Activated CD8-positive, alpha-beta memory T cell treated with anti-CD3 and anti-CD28 coated beads, Interleukin-2, amount 50 U/mL, for 1 hour (primary cell): ENCODE results near the gene TOM1L2.
"Not testable (repeated sequence)": the region's sequence is repeated elsewhere in the genome, so short reads cannot be mapped to it uniquely, and the experiment has no call there.

Experiments used
- DNase-seq: peaks from one replicate; pipeline ENCODE4 v3.0.0-alpha.2; 2020; ENCODE audit errors: extremely low read depth

Gene TOM1L2

DNA sequence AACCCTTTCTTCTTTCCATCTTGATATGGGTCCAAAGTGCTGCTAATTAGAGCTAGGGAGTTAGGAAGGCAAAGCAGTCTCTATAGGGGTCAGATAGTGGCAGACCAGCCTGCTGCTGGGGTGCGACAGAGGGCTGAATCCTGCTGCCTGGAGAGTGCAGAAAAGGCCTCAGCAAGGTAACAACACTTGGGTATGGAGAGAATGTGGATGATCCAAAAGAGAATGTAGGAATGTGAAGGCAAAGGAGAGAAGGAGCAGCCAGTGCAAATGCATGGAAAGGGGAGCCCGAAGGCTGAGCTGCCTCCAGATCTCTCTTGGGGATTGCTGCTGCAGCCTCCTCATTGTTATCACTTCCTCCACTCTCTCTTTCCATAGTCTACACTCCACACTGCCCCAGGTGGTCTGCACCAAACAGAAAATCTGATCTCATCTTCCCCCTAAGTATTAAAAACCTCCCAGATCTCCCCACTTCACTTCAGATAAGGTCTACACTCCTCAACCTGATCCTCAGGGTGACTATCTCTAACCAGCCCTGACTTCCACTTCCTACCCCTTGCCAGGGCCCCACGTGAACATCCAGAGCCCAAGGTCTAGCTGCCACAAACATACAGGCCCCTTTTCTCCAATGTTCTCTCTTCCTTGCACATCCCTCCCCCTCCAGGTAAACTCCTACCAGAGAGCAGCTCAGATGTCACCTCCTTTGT, 28.8 kb downstream of the TOM1L2 start:
- no peak for DNase-seq

DNA sequence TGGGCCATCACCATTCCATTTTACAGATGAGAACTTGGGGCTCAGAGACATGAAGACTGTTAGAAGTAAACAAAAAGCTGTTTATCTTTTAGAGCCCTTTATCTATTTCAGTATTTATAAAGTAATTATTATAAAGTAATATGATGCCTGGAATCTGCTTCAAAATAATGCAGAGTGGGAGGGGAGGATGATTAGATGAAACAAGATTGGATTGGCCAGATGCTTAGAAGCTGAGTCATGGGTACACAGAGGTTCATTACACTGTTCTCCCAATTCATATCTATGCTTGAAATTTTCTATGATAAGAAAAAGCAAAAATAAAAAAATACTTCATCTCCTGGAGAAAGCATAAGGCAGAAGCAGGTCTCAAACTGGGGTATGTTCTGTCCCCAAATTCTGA, 29.4 kb downstream of the TOM1L2 start:
- DNase-seq, result no peak

GRCh38 chr17:17941015-17941414, 31.2 kb downstream of the TOM1L2 start:
- no peak for DNase-seq

- no peak for DNase-seq
Measured at GRCh38 chr17:17940441-17940911, 31.7 kb downstream of the TOM1L2 start.

GRCh38 chr17:17939941-17940340, 32.3 kb downstream of the TOM1L2 start:
- DNase-seq, result not testable (repeated sequence)

DNA sequence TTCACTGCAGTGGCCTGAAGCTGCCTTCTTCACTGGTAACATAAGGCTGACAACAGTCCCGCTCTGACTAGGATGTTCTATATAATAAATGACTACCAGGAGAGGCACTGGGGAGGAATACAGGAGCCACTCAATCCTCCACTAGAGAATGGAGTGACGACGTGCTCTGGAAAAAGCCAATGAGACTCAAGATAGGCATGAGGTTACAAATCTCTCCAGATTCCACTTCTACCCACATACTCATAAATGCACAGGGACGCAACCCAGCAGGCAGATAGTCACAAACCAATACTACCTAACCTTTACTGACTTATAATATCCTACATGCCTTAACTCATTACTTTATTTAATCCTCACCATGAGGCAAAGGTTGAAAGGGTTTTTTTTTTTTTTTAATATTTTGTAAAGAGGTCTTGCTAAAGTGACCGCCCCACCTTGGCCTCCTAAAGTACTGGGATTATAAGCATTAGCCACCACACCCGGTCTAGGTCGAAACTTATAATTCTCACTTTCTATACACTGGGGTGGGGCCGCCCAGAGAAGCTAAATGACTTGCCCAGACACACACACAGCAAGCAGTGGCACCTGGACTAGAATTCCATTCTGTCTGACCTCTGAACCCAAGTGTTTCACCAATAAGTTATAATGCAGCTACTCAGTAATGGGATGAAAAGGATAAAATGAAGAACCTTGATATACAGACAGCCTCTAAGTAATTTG, 33.7 kb downstream of the TOM1L2 start:
- DNase-seq, result no peak

GRCh38 chr17:17937958-17938357, 34.2 kb downstream of the TOM1L2 start:
- DNase-seq, result no peak

- DNase-seq, result no peak
Measured at GRCh38 chr17:17937201-17937853, 34.9 kb downstream of the TOM1L2 start.

GRCh38 chr17:17935321-17936271, 36.6 kb downstream of the TOM1L2 start:
- no peak for DNase-seq

DNA sequence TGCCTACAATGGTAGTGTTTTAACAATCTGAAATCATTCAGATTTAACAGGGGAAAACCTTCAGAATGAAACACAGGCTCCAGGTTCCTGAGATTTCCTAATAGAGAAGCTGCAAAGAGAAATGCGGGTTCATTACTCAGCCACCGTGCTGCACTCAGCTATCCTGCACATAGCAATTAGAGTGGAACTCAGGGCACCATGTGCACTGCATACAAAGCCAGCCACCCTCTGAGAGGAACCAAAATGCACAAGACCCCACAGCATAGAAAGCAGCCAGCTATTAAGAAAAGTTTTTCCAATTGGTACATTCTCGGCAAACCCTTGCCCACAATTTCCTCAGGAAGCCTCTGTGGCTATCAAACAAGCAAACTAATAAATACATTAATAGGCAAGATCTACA, 37.4 kb downstream of the TOM1L2 start:
- no peak for DNase-seq

DNA sequence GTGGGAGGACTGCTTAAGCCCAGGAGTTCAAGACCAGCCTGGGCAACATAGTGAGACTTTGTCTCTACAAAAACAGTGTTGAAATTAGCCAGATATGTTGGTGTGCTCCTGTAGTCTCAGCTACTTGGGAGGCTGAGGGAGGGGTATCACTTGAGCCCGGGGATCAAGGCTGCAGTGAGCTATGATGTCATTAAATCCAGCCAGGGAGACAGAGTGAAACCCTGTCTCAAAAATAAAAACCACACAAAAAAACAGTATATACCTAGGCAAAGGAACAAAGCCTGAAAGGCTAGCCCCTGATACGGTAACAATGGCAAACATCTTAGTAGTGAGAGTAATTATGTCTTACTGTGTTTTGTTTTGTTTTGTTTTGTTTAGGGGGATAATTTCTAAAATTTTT, 38.0 kb downstream of the TOM1L2 start:
- DNase-seq, result no peak

- no peak for DNase-seq
Measured at GRCh38 chr17:17933775-17934174, 38.4 kb downstream of the TOM1L2 start.

DNA sequence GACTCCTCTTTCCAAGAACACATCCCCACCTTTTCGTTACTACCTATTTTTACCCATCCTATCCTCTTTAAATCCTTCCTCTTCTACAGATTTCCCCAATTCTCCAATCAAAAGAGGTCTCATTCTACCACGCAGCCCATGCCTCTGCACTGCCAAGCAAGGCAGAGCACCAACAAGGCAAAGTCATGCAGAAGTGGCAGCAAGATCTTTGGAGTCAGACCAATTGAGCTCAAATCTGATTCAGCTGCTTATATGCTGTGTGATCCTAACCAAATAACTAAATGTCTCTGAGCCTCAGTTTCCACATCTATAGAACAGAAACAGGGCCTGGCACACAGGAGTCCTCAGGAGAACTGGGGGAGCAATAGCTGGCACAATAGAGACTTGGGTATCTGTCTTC, 41.0 kb downstream of the TOM1L2 start:
- no peak for DNase-seq

DNA sequence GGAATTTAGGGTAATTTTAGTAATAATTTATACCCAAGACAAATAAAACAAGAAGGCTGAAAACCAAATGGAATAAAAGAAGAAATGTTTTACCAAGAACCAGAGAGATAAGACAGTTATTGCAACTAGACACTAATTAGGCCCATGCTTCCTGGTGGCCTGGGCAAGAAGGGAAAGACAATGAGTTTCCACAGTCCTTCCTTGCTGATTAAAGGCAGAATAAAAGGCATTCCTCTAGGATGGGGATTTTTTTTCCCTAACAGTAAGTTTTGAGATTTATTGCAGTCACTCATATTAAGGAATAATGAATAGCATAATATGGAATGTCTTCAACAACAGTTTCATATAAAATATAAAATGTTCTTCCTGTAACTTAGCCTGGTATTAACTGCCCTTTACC, 41.5 kb downstream of the TOM1L2 start:
- DNase-seq, result no peak

- no peak for DNase-seq
Measured at GRCh38 chr17:17929655-17930380, 42.4 kb downstream of the TOM1L2 start.

- no peak for DNase-seq
Measured at GRCh38 chr17:17928398-17929287, 43.6 kb downstream of the TOM1L2 start.

DNA sequence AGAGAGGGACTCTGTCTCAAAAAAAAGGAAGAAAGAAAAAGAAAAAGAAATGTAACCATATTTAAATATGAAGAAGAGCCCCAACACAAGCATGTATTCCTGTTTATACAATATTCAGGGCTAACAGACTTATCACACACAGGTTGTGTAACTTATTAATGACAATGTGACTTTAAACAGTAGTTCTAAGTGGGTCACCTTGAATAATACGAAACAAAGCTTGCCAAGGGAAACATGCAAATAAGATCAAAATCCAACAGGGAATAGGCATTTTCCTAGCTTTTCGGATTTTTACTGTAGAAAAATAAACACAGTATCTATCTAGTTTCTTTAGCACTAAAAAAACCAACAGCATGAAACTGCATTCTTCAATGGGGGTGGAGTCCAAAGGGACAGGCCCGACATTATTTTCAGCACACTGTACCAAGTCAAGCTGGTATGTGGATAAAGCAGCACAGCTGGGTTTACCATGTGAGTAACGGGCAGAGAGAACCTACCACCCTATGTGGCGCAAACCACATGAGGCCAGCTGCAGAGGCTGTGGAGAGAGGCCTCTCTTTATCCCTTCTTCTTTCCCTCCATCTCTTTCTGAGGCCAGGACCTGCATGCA, 45.3 kb downstream of the TOM1L2 start:
- no peak for DNase-seq

DNA sequence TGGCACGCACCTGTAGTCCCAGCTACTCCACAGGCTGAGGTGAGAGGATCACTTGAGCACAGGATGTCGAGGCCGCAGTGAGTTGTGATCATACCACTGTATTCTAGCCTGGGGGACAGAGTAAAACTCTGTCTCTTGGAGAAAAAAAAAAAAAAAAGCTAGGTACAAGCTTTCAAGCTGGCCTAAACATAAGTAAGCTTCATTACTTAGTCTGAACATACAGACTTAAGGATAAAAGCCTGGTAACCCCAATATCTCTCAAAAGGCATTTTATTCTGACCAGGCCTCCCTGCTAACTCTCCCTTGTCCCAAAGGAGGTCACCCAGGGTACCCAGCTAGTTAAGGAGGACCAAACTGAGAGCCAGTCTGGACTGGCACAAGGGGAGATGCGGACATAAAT, 46.2 kb downstream of the TOM1L2 start:
- DNase-seq, result no peak

DNA sequence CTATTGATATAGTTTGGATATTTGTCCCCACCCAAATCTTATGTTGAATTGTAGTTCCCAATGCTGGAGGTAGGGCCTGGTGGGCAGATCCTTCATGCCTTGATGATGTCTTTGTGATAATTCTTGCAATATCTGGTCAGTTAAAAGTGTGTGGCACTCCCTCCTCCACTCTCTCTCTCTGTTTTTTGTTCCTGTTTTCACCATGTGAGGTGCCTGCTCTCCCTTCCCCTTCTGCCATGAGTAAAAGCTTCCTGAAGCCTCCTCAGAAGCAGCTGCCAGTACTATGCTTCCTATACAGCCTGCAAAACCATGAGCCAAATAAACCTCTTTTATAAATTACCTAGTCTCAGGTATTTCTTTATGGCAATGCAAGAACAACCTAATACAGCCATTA, 47.3 kb downstream of the TOM1L2 start:
- no peak for DNase-seq
